Neural cell (in vitro differentiated cells): Measurements from ENCODE around the gene GALNT2.

Experiments used
- CTCF ChIP-seq: fragments of 450-650 bp; IDR thresholded peaks from 2 replicates; pipeline ENCODE4 v1.5.1; 2014; ENCODE audit warnings: antibody characterized with exemption, mild to moderate bottlenecking, moderate library complexity; ENCODE audit not compliant: poor library complexity, severe bottlenecking
- EP300 ChIP-seq: fragments of 450-650 bp; conservative IDR thresholded peaks from 2 replicates; pipeline ENCODE4 v1.6.1; 2014; ENCODE audit warnings: antibody characterized with exemption, mild to moderate bottlenecking, moderate library complexity; ENCODE audit not compliant: poor library complexity, severe bottlenecking
- EZH2 ChIP-seq: fragments of 200-600, 300-800 bp; shearing (Covaris generic), sonication (generic); IDR thresholded peaks from 2 replicates; pipeline ENCODE4 v1.6.1; 2014; ENCODE audit warnings: antibody characterized with exemption, low read length, borderline replicate concordance, mild to moderate bottlenecking; ENCODE audit not compliant: insufficient read depth, poor library complexity, severe bottlenecking
- REST ChIP-seq: IDR thresholded peaks from 2 replicates; pipeline ENCODE4 v1.6.1; 2012; ENCODE audit warnings: borderline replicate concordance

- TF ChIP-seq CTCF (no peak), EP300 (no peak), REST (no peak), EZH2 (no peak)
Measured at GRCh38 chr1:230170153-230170547, 103.1 kb downstream of the GALNT2 start.
